ENCODE measurements around the gene SHROOM2.

DNA sequence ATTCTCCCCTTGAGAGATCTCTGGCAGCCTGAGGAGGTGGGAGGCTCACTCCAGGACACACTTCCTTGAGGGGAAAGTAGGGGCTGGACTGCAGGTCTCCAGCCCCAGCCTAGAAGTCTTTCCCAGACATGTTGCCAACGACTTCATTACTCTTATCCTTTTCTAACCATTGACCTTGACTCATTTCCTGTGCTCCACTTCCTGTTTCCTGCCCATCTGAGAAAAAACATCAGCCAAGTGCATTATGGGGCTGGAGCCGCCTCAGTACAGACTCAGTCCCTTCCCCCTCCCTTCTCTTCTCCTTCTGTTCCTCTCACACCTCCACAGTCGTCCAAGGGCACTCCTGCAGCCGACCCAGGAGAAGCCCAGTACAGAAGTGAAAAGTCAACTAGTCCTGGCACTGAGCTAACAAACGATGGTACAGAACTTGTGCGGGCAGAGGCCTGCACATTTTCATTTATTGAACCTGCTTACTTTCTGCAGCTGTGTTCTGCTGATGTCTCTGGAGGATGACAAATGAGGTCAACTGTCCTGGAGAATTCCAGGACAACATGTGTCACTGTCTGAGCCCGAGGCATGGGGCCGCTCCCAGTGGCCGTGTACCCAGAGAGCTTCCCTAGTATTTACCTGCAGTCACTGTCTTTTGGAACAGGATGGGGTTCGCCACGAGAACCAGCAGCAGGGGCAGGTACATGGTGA lies 40.7 kb upstream of the SHROOM2 start:
- TF ChIP-seq, protein P1, sequence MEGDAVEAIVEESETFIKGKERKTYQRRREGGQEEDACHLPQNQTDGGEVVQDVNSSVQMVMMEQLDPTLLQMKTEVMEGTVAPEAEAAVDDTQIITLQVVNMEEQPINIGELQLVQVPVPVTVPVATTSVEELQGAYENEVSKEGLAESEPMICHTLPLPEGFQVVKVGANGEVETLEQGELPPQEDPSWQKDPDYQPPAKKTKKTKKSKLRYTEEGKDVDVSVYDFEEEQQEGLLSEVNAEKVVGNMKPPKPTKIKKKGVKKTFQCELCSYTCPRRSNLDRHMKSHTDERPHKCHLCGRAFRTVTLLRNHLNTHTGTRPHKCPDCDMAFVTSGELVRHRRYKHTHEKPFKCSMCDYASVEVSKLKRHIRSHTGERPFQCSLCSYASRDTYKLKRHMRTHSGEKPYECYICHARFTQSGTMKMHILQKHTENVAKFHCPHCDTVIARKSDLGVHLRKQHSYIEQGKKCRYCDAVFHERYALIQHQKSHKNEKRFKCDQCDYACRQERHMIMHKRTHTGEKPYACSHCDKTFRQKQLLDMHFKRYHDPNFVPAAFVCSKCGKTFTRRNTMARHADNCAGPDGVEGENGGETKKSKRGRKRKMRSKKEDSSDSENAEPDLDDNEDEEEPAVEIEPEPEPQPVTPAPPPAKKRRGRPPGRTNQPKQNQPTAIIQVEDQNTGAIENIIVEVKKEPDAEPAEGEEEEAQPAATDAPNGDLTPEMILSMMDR (IDR thresholded peaks at IDR 0.05): no peak
- TF ChIP-seq POLR2AphosphoS5 (IDR thresholded peaks at IDR 0.05) (no peak), POLR2A (IDR thresholded peaks at IDR 0.05) (no peak)
